ENCODE data around the gene GDPD2. TPM values are rescaled to one million over a fixed set of nuclear protein-coding genes. Genes with fewer than 3 reads are reported as not detected.

Gene GDPD2
- total and polyA plus RNA-seq, 2 donors (not counting 3 experiments of a cell fraction or from before 2014, with no cell fraction given) = 0.08 to 0.29 TPM

DNA sequence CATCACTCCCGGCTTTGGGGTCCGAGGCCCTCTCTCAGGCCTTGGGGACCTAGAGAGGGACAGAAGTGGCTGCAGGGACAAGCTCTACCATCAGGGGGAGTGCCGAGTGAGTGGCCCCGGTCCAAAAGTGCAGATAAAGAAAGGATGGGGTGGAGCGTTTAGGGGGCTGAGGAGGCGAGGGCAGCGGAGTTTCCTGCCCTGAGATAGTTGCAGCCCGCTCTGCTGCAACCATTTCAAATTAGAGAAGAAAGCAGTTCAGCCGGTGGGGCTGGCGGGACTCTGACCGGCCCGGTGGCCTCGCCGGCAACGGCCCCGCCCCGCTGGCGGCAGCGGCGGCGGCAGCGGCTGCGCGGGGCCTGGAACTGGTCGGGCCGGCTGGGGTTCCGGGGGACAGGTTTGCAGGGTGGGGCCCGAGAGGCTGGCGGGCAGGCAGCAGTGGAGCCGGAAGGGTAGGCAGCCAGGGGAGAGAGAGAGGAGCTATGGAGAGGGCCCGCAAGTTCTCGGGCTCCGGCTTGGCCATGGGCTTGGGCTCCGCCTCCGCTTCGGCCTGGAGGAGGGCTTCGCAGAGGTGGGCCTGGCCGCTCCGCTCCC is 29.1 kb downstream of the GDPD2 start:
- Histone ChIP-seq H3K4me1 (ENCODE audit: control insufficient read depth, extremely low read depth, insufficient read depth, low read length) (peaks cover 6% of the 10 kb centered on the region), H2AFZ (ENCODE audit: low read depth, low read length) (peak overlapping the region; percentile 92), H4K20me1 (replicated peaks; ENCODE audit: control insufficient read depth, extremely low read depth, insufficient read depth, low read length) (no peaks in the 10 kb centered on the region), H3K4me2 (ENCODE audit: insufficient read depth, low read length) (peak overlapping the region; percentile 62), H3K79me2 (ENCODE audit: control insufficient read depth, insufficient read depth, low read length) (no peaks in the 10 kb centered on the region), H3K27ac (ENCODE audit: insufficient read depth, low read depth, low read length) (no peak overlapping the region), H3K9me1 (replicated peaks; ENCODE audit: control insufficient read depth, extremely low read depth, insufficient read depth, low read length) (no peaks in the 10 kb centered on the region), H3K36me3 (ENCODE audit: control insufficient read depth in 2 of 2, extremely low read depth in 1 of 2, insufficient read depth in 2 of 2, low read length in 2 of 2) (no peaks in the 10 kb centered on the region), H3K9ac (replicated peaks; ENCODE audit: extremely low read depth, insufficient read depth, low read length) (no peak overlapping the region), H3K9me3 (replicated peaks; ENCODE audit: control insufficient read depth, insufficient read depth, low read length) (no peaks in the 10 kb centered on the region), H3K27me3 (ENCODE audit: control insufficient read depth in 2 of 2, insufficient read depth in 2 of 2, low read length in 2 of 2) (peaks cover 0 to 2% of the 10 kb centered on the region in 2 experiments), H3K4me3 (replicated peaks in 1 of 3; ENCODE audit: insufficient read depth in 1 of 3, low read depth in 1 of 3, low read length in 3 of 3) (peak overlapping the region; percentile 37 to 59 (median 56))
- FAIRE-seq (peak; percentile 96), DNase-seq (ENCODE audit: low read depth, low spot score) (peak; percentile 39)
- intact Hi-C loops (cut with micrococcal nuclease) (loop anchor here (1.0 to 5.0 kb wide), 4 partner anchors 102 to 726 kb away; no protein-coding TSS in a partner anchor), dilution Hi-C loops (cut with MboI; ENCODE audit: extremely low pct_ligation_motif_present, low sequenced_read_pairs) (no loop called here)
- no peak for TF ChIP-seq EZH2 (IDR thresholded peaks at IDR 0.05; ENCODE audit: borderline replicate concordance, low read depth, low read length, severe bottlenecking)
- TF ChIP-seq, protein P1, sequence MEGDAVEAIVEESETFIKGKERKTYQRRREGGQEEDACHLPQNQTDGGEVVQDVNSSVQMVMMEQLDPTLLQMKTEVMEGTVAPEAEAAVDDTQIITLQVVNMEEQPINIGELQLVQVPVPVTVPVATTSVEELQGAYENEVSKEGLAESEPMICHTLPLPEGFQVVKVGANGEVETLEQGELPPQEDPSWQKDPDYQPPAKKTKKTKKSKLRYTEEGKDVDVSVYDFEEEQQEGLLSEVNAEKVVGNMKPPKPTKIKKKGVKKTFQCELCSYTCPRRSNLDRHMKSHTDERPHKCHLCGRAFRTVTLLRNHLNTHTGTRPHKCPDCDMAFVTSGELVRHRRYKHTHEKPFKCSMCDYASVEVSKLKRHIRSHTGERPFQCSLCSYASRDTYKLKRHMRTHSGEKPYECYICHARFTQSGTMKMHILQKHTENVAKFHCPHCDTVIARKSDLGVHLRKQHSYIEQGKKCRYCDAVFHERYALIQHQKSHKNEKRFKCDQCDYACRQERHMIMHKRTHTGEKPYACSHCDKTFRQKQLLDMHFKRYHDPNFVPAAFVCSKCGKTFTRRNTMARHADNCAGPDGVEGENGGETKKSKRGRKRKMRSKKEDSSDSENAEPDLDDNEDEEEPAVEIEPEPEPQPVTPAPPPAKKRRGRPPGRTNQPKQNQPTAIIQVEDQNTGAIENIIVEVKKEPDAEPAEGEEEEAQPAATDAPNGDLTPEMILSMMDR (IDR thresholded peaks at IDR 0.05; ENCODE audit: extremely low read depth in 1 of 2, insufficient read depth in 1 of 2, low read depth in 1 of 2, low read length in 2 of 2) = peak; percentile 61 to 67
- CTCF ChIA-PET = interaction anchor here (1.0 to 7.7 kb wide), 12 partner anchors 9 to 518 kb away, joined by 3 to 47 read pairs (median 6); no protein-coding TSS in a partner anchor
- POLR2A ChIA-PET = no interaction called here
- BruUV-seq (replicated peaks) = no TSS peak

DNA sequence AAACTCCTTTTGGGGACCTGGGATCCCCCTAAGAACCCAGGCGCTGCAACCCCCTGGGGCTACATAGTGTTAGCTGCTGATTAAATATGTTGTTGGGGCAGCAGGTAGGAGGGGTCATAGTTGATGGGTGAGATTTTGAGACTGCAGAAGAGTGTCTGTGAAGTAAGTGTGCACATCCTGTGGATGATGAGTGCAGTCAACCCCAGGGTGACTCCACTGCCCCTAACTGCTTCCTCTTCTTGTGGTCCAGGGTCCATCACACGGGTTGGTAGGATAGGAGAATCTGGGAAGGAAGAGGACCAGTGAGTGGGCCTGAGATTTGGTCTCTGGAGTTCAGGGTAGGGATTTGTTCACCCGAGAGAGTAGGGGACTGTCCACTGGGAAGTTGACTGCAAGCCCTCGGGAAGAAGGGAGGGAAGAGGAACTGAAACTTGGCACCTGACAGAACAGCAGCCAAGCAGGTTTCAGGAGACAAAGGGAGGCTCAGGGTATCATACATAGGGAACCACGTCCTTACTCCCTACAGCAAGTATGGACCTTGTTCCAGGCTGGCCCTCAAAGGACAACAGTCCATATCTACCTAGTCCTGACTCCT is 30.0 kb downstream of the GDPD2 start:
- H3K36me3 ChIP-seq (ENCODE audit: control insufficient read depth in 2 of 2, extremely low read depth in 1 of 2, insufficient read depth in 2 of 2, low read length in 2 of 2) = no peaks in the 10 kb centered on the region
- no peak overlapping the region for H3K27ac ChIP-seq (ENCODE audit: insufficient read depth, low read depth, low read length)
- no peaks in the 10 kb centered on the region for H3K9me1 ChIP-seq (replicated peaks; ENCODE audit: control insufficient read depth, extremely low read depth, insufficient read depth, low read length)
- H4K20me1 ChIP-seq (replicated peaks; ENCODE audit: control insufficient read depth, extremely low read depth, insufficient read depth, low read length) = no peaks in the 10 kb centered on the region
- H3K4me3 ChIP-seq (replicated peaks in 1 of 3; ENCODE audit: insufficient read depth in 1 of 3, low read depth in 1 of 3, low read length in 3 of 3) = no peak overlapping the region
- no peak for FAIRE-seq
- H3K79me2 ChIP-seq (ENCODE audit: control insufficient read depth, insufficient read depth, low read length) = no peaks in the 10 kb centered on the region
- H3K9me3 ChIP-seq (replicated peaks; ENCODE audit: control insufficient read depth, insufficient read depth, low read length) = no peaks in the 10 kb centered on the region
- intact Hi-C loops (cut with micrococcal nuclease) (loop anchor here (5.0 kb wide), 1 partner anchor 309 kb away; no protein-coding TSS in a partner anchor), dilution Hi-C loops (cut with MboI; ENCODE audit: extremely low pct_ligation_motif_present, low sequenced_read_pairs) (no loop called here)
- no peak for DNase-seq (ENCODE audit: low read depth, low spot score)
- H2AFZ ChIP-seq (ENCODE audit: low read depth, low read length) = no peak overlapping the region
- H3K9ac ChIP-seq (replicated peaks; ENCODE audit: extremely low read depth, insufficient read depth, low read length) = no peak overlapping the region
- peaks cover 6% of the 10 kb centered on the region for H3K4me1 ChIP-seq (ENCODE audit: control insufficient read depth, extremely low read depth, insufficient read depth, low read length)
- H3K27me3 ChIP-seq (ENCODE audit: control insufficient read depth in 2 of 2, insufficient read depth in 2 of 2, low read length in 2 of 2) = no peaks in the 10 kb centered on the region
- H3K4me2 ChIP-seq (ENCODE audit: insufficient read depth, low read length) = peak overlapping the region; percentile 62
- ChIA-PET POLR2A (no interaction called here), CTCF (interaction anchor here (1.0 to 7.7 kb wide), 8 partner anchors 10 to 517 kb away, joined by 3 to 47 read pairs (median 8); no protein-coding TSS in a partner anchor)
- no TSS peak for BruUV-seq (replicated peaks)
- TF ChIP-seq POLR2AphosphoS5 (IDR thresholded peaks at IDR 0.05; ENCODE audit: insufficient read depth, low read depth, low read length) = no peak
- TF ChIP-seq EZH2 (IDR thresholded peaks at IDR 0.05; ENCODE audit: borderline replicate concordance, low read depth, low read length, severe bottlenecking) = no peak
- TF ChIP-seq MAX (IDR thresholded peaks at IDR 0.05; ENCODE audit: insufficient read depth, insufficient read length) = no peak
- no peak for TF ChIP-seq GATA2 (IDR thresholded peaks at IDR 0.05; ENCODE audit: insufficient read depth, insufficient read length, low read depth, low read length)
- TF ChIP-seq JUN (IDR thresholded peaks at IDR 0.05; ENCODE audit: borderline replicate concordance, insufficient read depth, insufficient read length, low read depth) = no peak
- no peak for TF ChIP-seq MYC (IDR thresholded peaks at IDR 0.05; ENCODE audit: low read depth, low read length)
- TF ChIP-seq, protein P1 (IDR thresholded peaks at IDR 0.05; ENCODE audit: extremely low read depth in 1 of 2, insufficient read depth in 1 of 2, low read depth in 1 of 2, low read length in 2 of 2) = no peak
- TF ChIP-seq POLR2A (IDR thresholded peaks at IDR 0.05; ENCODE audit: low read depth, low read length) = no peak
